ENCODE results near the gene FAM229B. TPM values are rescaled to one million over a fixed set of nuclear protein-coding genes. Genes with fewer than 3 reads are reported as not detected.

FAM229B gene
- total RNA-seq, 4 donors from 2014 or later: 9.5 to 26.1 (median 13.8) TPM

DNA sequence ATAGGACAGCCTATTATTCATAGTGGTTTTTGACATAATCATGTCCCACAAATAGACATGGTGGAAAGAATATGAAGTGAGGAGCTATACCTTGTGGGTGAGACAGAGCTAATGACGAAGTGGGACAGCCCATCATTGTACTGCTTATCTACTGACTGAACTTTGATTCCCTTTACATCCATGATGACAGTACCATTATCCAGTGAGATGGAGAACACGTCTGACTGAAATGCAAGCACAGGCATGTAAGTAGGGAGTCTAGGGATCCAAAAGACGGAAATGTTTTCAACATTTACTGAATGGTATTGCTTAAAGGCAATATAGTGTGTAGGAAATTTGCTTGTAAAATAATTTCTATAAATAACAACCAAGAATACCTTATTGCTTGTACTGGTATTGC, 43.5 kb downstream of the FAM229B start:
- 61 to 75% methylated on average over 2 of the region's 3 CpGs for WGBS, 2 donors (ENCODE audit: low coverage in 1 of 2)
- Histone ChIP-seq H3K4me3 (no peak overlapping the region), H3K27ac (peak overlapping the region in 3 of 4 donors; percentile 31 to 50 (median 50)), H3K27me3 (no peaks in the 10 kb centered on the region), H3K36me3 (peaks cover 10 to 100% of the 10 kb centered on the region in 2 donors), H3K4me1 (peaks cover 0 to 6% (median 0%) of the 10 kb centered on the region in 3 donors), H3K9me3 (no peaks in the 10 kb centered on the region)
- no peak for ATAC-seq
- TF ChIP-seq POLR2AphosphoS5 (IDR thresholded peaks at IDR 0.05) (no peak), EP300 (IDR thresholded peaks at IDR 0.05) (no peak), POLR2A (IDR thresholded peaks at IDR 0.05) (no peak)
- TF ChIP-seq, protein P1, sequence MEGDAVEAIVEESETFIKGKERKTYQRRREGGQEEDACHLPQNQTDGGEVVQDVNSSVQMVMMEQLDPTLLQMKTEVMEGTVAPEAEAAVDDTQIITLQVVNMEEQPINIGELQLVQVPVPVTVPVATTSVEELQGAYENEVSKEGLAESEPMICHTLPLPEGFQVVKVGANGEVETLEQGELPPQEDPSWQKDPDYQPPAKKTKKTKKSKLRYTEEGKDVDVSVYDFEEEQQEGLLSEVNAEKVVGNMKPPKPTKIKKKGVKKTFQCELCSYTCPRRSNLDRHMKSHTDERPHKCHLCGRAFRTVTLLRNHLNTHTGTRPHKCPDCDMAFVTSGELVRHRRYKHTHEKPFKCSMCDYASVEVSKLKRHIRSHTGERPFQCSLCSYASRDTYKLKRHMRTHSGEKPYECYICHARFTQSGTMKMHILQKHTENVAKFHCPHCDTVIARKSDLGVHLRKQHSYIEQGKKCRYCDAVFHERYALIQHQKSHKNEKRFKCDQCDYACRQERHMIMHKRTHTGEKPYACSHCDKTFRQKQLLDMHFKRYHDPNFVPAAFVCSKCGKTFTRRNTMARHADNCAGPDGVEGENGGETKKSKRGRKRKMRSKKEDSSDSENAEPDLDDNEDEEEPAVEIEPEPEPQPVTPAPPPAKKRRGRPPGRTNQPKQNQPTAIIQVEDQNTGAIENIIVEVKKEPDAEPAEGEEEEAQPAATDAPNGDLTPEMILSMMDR (IDR thresholded peaks at IDR 0.05): no peak

DNA sequence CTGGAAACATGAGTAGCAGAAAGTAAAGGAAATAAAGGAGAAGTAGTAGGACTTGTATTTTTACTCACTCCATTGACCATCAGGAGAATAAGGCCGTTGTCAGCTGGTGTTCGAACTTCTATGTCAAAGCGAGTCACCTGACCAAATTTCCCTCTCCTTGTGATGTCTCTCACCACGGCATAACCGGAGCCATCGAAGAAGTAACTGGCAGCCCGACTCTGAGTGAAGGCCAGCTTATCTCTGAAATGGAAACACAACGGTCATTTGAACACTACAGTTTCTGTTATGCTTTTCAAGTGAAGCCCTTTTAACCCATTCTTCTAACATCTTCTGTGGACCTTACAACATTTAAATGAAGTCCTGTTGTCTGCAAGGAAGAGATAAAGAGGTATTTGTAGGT, 51.7 kb downstream of the FAM229B start:
- H3K27me3 ChIP-seq: no peaks in the 10 kb centered on the region
- peaks cover 6 to 100% of the 10 kb centered on the region in 2 donors for H3K36me3 ChIP-seq
- ATAC-seq: no peak
- no peak overlapping the region for H3K4me3 ChIP-seq
- TF ChIP-seq EP300 (IDR thresholded peaks at IDR 0.05) (no peak), POLR2AphosphoS5 (IDR thresholded peaks at IDR 0.05) (no peak), POLR2A (IDR thresholded peaks at IDR 0.05) (no peak)
- TF ChIP-seq, protein P1 (IDR thresholded peaks at IDR 0.05): no peak
- H3K4me1 ChIP-seq: no peaks in the 10 kb centered on the region
- WGBS, 2 donors (ENCODE audit: low coverage in 1 of 2): 53 to 70% methylated on average over 8 of the region's 8 CpGs
- no peaks in the 10 kb centered on the region for H3K9me3 ChIP-seq
- H3K27ac ChIP-seq: peak overlapping the region in 1 of 4 donors; percentile 36

DNA sequence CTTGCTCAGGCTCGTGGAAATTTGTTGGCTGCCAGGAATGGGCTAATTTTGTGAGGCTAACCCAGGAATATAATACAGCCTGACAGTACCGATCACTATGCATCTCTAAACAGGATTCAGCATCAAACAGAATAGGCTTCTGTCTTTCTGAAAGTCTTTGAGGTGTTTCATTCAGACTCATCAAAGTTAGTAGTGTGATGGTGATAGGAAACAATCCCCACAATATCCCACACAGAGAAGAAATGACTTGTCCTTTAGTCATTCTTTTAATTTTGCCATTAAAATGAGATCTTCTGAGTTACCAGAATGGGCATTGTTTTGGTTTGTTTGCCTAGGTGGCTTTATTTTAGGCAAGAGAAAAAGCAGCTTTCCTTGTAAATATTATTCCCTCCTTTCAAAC, 54.3 kb downstream of the FAM229B start:
- peaks cover 10 to 100% of the 10 kb centered on the region in 2 donors for H3K36me3 ChIP-seq
- peaks cover 0 to 16% (median 0%) of the 10 kb centered on the region in 3 donors for H3K4me1 ChIP-seq
- TF ChIP-seq POLR2A (IDR thresholded peaks at IDR 0.05) (no peak), EP300 (IDR thresholded peaks at IDR 0.05) (no peak), POLR2AphosphoS5 (IDR thresholded peaks at IDR 0.05) (no peak)
- TF ChIP-seq, protein P1 (IDR thresholded peaks at IDR 0.05): no peak
- no peak for ATAC-seq
- 60 to 88% methylated on average over 1 of the region's 2 CpGs for WGBS, 2 donors (ENCODE audit: low coverage in 1 of 2)
- H3K4me3 ChIP-seq: no peak overlapping the region
- peak overlapping the region in 1 of 4 donors; percentile 13 for H3K27ac ChIP-seq
- no peaks in the 10 kb centered on the region for H3K27me3 ChIP-seq
- no peaks in the 10 kb centered on the region for H3K9me3 ChIP-seq

DNA sequence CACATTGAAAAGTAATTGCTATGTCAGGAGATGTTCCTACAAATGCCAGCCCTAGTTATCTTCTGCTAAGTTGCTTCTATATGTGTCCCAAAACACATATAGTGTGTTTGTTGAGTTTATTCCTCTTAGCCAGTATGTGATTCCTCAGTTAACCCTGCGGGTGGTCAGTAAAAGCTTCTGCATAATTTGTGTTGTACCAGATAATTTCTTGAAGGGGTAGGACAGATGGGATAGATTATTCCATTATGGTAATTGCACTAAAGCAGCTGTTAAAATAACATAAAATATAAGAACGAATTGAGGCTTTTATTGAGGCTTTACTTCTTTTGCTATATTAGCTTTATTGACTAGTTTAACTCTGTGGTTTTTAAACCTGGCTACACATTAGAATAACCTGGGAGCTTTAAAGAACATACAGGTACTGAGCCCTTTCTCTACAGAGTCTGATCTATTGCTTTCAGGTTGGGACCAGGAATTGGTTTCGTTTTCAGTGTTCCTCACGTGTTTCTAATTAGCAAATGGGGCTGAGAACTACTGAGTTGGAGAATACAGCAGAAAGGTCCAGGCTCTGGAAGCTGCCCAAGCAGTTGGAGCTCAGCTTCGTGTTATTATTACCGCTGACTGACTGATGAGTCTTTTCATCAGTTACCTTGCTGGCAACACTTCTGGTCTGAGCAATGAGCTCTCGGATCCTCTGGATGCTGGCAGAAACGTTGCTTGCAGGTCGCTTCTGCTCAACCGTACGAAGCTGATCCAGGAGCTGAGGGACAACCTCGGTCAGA, 56.9 kb downstream of the FAM229B start:
- Histone ChIP-seq H3K36me3 (peaks cover 12 to 97% of the 10 kb centered on the region in 2 donors), H3K27me3 (no peaks in the 10 kb centered on the region), H3K4me3 (no peak overlapping the region), H3K9me3 (no peaks in the 10 kb centered on the region), H3K27ac (peak overlapping the region; percentile 19 to 63 (median 58)), H3K4me1 (peaks cover 0 to 18% (median 2%) of the 10 kb centered on the region in 3 donors)
- ATAC-seq: no peak
- WGBS, 2 donors (ENCODE audit: low coverage in 1 of 2): 49 to 72% methylated on average over 4 to 5 of the region's 12 CpGs
- TF ChIP-seq, protein P1 (IDR thresholded peaks at IDR 0.05): no peak
- TF ChIP-seq EP300 (IDR thresholded peaks at IDR 0.05): no peak
- no peak for TF ChIP-seq POLR2AphosphoS5 (IDR thresholded peaks at IDR 0.05)
- no peak for TF ChIP-seq POLR2A (IDR thresholded peaks at IDR 0.05)

Data from gastroesophageal sphincter (tissue), 4 donors.